ENCODE data around the gene STAMBPL1. TPM values are rescaled to one million over a fixed set of nuclear protein-coding genes. Genes with fewer than 3 reads are reported as not detected.

Gene STAMBPL1
- total and polyA plus RNA-seq, 2 donors (not counting 3 experiments of a cell fraction or from before 2014, with no cell fraction given) = 0.70 to 1.8 TPM

DNA sequence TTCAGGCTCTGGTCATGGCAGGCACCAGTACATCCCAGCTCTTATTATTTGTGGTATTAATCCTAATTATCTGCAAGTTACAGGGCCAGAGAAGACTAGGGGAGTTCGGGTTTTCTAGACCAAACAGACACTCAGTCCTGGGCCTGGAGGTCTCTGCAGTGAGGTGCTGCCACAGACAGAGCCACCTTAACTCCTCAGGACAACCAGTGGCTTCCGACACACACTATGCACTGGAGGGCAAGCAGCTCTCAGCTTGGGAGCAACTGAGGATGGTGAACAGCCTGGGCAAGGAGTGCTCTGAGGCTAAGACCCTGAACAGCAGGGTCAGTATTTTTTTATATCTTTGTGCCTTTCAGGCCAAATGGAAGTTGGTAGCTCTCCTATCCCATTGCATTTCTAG is 53.5 kb downstream of the STAMBPL1 start:
- FAIRE-seq (no peak), DNase-seq (ENCODE audit: low read depth, low spot score) (no peak)
- Histone ChIP-seq H3K9me1 (replicated peaks; ENCODE audit: control insufficient read depth, extremely low read depth, insufficient read depth, low read length) (no peaks in the 10 kb centered on the region), H4K20me1 (replicated peaks; ENCODE audit: control insufficient read depth, extremely low read depth, insufficient read depth, low read length) (no peaks in the 10 kb centered on the region), H3K4me2 (ENCODE audit: insufficient read depth, low read length) (no peak overlapping the region), H3K9ac (replicated peaks; ENCODE audit: extremely low read depth, insufficient read depth, low read length) (no peak overlapping the region), H3K36me3 (ENCODE audit: control insufficient read depth in 2 of 2, extremely low read depth in 1 of 2, insufficient read depth in 2 of 2, low read length in 2 of 2) (no peaks in the 10 kb centered on the region), H3K27me3 (ENCODE audit: control insufficient read depth in 2 of 2, insufficient read depth in 2 of 2, low read length in 2 of 2) (peaks cover 0 to 2% of the 10 kb centered on the region in 2 experiments), H3K4me1 (ENCODE audit: control insufficient read depth, extremely low read depth, insufficient read depth, low read length) (peaks cover 4% of the 10 kb centered on the region), H2AFZ (ENCODE audit: low read depth, low read length) (no peak overlapping the region), H3K79me2 (ENCODE audit: control insufficient read depth, insufficient read depth, low read length) (no peaks in the 10 kb centered on the region), H3K4me3 (replicated peaks in 1 of 3; ENCODE audit: insufficient read depth in 1 of 3, low read depth in 1 of 3, low read length in 3 of 3) (no peak overlapping the region), H3K9me3 (replicated peaks; ENCODE audit: control insufficient read depth, insufficient read depth, low read length) (no peaks in the 10 kb centered on the region), H3K27ac (ENCODE audit: insufficient read depth, low read depth, low read length) (no peak overlapping the region)
- TF ChIP-seq MYC (IDR thresholded peaks at IDR 0.05; ENCODE audit: low read depth, low read length) = no peak
- TF ChIP-seq EZH2 (IDR thresholded peaks at IDR 0.05; ENCODE audit: borderline replicate concordance, low read depth, low read length, severe bottlenecking) = no peak
- no peak for TF ChIP-seq JUN (IDR thresholded peaks at IDR 0.05; ENCODE audit: borderline replicate concordance, insufficient read depth, insufficient read length, low read depth)
- TF ChIP-seq CTCF (IDR thresholded peaks at IDR 0.05; ENCODE audit: extremely low read depth in 1 of 2, insufficient read depth in 1 of 2, low read depth in 1 of 2, low read length in 2 of 2) = no peak
- TF ChIP-seq FOS (IDR thresholded peaks at IDR 0.05; ENCODE audit: borderline replicate concordance, insufficient read depth, low read length) = no peak
- no peak for TF ChIP-seq GATA2 (IDR thresholded peaks at IDR 0.05; ENCODE audit: insufficient read depth, insufficient read length, low read depth, low read length)
- TF ChIP-seq POLR2AphosphoS5 (IDR thresholded peaks at IDR 0.05; ENCODE audit: insufficient read depth, low read depth, low read length) = no peak
- no peak for TF ChIP-seq MAX (IDR thresholded peaks at IDR 0.05; ENCODE audit: insufficient read depth, insufficient read length)
- no peak for TF ChIP-seq POLR2A (IDR thresholded peaks at IDR 0.05; ENCODE audit: low read depth, low read length)
- dilution Hi-C loops (cut with MboI; ENCODE audit: extremely low pct_ligation_motif_present, low sequenced_read_pairs) (no loop called here), intact Hi-C loops (cut with micrococcal nuclease) (loop anchor here (5.0 kb wide), 3 partner anchors 246 to 781 kb away; partner anchors contain the start of gene RNLS)
- CTCF ChIA-PET = interaction anchor here (1.0 to 11.9 kb wide), 36 partner anchors 10 to 369 kb away, joined by 3 to 584 read pairs (median 8); partner anchors contain the start of genes CH25H, FAS, RNLS and STAMBPL1
- POLR2A ChIA-PET = no interaction called here
- BruUV-seq (replicated peaks) = no TSS peak

All from endothelial cell of umbilical vein (primary cell).